GM10847 (cell line): Measurements from ENCODE around the gene MTCH2.

Source experiments
- POLR2A ChIP-seq: IDR thresholded peaks from 2 replicates; pipeline ENCODE4 v1.6.1; 2011; ENCODE audit not compliant: insufficient read length; ENCODE audit errors: extremely low read depth

Gene MTCH2

DNA sequence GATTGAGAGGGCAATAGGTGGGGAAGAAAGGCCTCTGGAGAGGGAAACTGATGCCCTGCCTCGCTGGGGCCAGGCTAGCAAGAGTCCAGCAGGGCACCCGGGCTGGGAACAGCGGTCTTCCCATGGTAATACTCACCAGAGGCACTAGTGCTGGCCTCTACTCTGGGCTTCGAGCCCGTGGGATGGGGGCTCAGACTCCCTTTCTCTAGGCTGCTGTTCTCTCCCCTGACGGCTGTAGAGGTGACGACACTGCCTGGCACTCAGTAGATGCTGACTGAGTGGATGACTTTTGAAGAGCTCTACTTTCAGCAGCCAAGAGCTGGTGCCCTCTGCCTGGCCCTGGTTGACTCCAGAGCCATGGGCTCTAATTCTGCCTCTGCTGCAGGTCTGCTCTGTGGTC lies 47.3 kb downstream of the MTCH2 start:
- TF ChIP-seq POLR2A = no peak

DNA sequence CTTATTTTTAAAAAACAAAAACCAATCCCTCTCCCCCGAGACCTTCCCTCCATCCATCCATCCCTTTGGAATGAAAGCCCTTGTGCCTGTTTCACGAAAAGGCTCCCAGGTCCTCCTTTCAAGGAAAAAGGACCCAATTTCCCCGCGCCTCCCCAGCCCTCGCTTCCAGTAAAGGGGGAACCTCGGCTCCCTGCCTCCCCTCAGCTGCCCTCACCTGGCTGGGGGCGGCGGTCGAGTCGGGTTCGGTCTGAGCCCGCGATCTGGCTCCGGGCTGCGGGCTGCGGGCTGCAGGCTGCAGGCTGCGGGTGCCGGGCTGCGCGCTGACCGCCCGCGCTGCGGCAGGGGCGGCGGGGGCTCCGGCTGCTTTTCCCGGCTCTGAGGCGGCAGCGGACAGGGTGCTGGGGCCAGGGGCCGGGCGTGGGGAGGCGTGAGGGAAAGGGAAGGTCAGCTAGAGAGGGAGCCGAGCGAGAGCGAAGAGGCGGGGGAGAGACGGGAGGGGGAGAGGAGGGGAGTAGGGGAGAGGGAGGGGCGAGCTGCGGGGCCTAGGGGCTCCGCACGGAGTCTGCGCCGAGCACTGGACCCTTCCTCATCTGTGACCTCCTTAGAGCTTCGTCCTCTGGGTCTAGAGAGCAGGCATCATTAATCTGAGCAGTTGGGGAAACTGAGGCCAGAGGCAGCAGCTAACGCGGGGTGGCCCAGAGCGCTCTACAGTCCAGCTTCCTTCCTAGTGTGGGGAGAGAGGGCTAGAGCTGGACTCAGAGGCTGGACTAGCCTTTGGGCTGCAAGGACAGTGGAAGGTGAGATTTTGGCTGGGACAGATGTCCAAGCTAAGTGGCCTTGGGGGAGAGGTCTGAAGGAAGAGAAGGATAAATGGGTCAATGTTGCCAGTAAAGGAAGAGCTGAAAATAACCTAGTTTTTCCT lies 48.2 kb downstream of the MTCH2 start, which contains the start of gene C1QTNF4:
Gene C1QTNF4 (minus strand): TSS at position 478 of the 922 bp plus-strand sequence. CDS start 3,601 bp downstream, outside the sequence.
- TF ChIP-seq POLR2A = no peak

DNA sequence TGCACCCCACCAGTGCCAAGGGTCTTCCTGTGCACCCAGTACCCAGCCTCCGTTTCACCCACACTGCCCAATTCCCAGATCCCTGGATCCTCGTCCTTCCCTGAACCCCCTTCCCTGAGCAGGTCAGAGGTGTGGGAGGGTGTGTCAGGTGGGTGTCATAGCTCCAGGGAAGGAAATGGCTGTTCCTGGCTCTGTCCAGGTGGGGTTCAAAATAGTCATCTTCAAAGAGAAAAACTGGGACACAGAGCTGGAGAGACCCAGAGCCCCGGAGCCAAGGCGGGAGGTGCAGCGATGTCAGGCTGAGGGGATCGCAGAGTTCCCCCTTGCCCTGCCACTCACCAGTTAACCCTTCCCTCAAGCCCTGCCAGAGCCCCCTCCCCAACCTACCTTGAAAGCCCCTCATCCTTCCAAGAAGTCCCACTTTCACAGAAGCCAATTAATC lies 48.8 kb downstream of the MTCH2 start:
- TF ChIP-seq POLR2A = no peak

DNA sequence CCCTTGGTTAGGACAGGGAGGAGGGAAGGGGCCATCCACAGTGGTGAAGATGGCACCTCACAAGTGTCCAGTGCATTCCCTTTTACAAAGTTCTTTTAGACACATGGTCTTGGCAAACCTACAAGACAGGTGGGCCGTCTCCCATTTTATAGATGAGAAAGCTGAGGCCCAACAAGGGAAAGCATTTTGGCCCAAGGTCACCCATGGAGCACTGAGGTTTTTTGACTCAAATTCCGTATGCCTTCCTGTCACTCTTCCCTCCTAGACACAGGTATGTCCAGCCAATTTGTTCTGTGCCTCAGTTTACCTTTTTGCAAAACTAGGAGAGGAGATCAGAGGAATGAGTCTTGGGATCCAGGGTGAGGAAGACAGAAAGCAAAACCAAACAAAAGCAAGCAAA lies 49.4 kb downstream of the MTCH2 start:
- TF ChIP-seq POLR2A = no peak

DNA sequence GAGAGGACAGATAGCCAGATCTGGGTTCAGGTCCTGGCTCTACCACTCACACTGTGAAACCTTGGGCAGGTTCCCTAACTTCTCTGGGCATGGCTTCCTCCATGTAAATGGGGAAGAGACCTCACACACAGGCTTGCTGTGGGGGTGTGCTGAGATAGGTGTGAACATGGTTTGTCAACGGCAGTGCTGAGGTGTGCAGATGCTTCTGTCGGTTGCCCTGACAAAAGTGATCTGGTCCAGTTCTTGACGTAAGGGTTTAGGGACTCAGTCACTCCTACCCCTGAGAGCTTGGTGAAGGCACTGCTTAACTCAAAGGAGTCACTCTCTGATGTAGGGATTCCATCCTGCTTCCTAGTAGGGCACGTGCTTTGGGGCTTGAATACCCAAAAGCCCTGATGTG lies 50.1 kb downstream of the MTCH2 start:
- TF ChIP-seq POLR2A = no peak

DNA sequence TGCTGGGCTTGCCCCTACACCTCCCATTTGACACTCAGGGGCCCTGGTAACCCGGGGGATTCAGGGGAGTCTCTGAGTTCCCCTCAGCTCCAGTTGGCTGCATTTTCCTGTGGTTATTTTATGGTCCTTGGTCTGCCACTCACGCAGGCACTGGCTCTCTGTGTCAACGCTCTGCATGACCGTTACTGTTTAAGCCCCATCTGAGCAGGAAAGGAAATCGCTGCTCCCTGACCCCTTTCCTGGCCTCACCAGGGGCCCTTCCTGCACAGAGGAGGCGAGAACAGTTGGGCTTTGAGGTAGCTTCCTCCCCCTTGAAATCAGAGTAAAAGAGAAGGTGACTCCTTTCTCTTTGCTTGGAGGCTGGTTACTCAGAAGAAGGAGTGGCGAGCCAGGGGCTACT lies 50.6 kb downstream of the MTCH2 start:
- no peak for TF ChIP-seq POLR2A

DNA sequence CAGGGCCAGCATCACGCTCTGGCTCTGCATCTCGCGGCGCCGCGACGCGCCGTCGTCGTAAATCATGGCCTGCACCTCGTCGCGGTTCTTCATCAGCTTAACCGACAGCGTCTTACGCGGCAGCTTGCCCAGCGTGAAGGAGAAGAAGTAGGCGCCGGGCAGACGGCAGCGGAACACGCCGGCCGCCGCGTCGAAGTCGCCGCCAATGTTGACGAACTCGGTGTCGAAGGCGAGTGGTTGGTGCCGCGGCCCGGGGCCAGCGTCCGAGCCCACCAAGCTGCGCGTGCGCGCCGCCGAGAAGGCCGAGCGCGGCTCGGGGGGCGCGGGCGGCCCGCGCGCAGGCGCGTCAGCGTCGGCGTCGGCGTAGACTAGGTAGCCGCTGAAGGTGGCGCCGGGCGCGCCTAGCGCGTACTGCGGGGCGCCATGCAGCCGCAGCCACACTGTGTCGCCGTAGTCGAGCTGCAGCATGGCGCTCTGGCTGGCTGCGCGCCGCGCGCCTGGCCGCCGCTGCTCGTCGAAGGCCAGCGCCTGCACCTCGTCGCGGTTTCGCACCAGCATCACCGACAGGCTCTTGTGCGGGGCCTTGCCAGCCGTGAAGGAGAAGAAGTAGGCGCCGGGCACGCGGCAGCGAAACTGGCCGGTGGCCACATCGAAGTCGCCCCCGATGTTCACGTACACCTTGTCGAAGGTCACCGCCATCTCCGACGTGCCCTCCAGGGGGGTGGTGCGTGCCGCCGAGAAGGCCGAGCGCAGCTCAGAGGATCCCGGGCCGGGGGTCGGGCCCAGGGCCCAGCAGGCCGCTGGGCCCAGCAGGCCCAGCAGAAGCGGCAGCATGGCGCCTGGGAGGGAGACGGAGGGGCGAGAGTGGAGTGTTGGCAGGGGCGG lies 52.1 kb downstream of the MTCH2 start:
- no peak for TF ChIP-seq POLR2A

DNA sequence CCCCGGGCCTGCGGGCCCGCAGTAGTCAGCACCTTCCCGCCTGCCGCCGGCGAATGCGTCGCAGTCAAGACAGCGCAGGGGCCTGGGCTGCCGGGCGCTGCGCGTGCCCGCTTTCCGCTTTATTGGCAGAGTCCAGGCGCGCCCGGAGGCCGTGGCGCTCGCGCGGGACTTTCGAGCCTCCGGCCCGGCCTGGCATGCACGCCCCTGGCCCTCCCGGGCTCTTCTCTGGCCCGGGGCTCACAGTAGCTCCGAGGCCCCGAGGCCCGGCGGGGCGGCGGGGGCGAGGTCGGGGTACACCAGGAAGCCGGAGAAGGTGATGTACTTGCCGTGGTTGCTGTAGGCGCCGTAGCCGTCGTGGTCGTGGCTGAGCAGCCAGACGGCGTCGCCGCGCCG lies 52.8 kb downstream of the MTCH2 start:
- no peak for TF ChIP-seq POLR2A

DNA sequence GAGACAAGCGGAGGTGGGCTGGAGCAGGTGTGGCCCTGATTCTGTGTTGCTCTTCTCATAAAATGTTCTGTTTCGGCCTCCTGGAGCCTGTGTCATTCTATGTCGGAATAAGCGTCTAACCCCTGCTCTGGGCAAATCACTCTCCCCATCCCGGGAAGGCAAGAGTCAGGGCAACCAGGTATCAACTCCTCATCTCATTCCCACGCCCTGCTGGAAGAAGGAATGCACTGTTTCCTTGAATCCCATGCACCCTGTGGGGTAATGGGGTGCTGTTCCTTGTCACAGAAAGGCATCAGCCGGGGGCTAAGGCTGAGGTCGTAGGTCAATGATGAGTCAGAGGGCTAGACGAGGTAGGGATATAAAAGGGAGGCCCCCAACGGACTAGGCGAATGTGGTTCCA lies 53.2 kb downstream of the MTCH2 start:
- no peak for TF ChIP-seq POLR2A

DNA sequence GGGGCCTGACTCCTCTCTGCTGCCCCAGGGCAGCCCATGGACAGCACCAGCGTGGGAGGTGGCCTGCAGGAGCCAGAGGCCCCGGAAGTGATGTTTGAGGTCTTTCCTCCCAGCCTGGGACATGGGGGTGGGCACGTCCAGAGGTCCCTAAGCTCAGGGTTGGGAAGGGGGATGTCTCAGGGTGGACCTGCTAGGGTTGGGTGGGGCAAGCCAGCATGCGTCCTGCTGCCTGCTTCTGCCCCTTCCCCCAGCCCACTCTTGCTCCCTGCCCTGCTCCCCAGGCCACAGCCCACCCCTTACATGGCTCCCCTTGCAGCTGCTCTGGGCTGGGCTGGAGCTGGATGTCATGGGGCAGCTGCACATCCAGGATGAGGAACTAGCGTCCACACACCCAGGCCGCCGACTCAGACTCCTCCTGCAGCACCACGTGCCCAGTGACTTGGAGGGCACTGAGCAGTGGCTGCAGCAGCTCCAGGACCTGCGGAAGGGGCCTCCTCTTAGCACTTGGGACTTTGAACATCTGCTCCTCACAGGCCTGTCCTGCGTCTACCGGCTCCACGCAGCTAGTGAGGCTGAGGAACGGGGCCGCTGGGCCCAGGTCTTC lies 54.5 kb downstream of the MTCH2 start:
- no peak for TF ChIP-seq POLR2A

DNA sequence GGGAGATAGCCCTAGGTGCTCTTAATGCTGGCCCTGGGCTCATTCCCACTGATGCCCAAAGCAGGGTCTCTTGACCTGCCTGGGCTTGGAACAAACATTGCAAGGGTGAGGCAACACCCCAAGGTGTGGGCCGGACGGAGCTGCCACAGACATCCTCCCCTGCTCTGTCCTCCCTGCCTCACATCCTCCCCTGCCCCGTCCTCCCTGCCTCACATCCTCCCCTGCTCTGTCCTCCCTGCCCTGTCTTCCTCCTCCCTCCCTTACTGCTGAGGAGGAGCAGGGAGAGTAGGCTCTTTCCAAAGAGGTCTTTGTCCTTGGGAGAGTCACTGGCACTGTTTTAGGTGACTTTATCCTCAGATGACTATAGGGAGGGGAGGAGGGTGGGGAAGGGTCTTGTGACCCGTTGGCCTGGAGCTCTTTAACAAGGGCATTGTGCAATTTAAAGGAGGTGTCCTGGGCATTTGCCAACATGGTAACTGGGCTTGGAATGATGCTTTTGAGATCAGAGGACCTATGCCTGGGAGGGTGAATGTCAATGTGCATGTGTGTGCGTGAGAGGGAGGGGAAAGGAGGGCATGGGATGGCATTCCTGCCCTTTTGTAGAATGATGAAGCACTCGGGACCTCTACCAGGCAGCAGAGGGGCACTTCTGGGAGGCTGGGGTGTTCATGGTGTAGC lies 55.2 kb downstream of the MTCH2 start:
- TF ChIP-seq POLR2A = no peak

DNA sequence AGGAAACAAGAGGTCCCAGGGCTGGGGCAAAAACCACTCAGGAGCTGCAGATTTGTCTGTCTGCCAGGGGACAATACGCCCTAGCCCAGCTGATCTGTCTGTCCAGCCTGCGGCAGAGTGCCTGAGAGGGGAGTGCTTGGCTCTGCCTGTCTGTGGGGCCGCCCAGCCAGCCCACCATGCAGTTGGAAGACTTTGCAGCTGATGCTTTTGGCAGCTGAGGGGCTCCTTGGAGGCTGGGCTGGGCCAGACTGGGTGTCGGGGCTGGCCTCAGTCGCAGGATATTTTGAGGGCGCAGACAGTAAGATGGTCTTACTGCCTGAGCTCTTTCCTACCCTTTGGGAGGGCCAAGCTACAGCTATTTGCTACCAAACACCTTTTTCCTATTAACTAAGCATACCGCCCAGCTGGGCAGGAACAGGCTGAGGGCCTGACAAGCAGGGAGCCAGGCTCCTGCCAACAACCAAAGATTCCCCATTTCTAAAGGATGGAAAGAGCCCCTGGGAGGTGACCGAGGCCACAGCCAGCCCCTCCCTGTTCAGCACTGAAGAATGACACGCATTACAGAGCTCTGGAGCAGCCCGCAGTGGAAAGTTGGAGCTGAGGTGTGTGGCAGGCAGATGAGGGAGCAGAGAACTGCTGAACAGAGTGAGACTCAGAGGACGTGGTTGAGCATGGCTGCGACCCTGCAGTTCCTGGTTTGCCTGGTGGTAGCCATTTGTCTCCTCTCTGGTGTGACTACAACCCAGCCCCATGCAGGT lies 56.1 kb downstream of the MTCH2 start, which contains the start of gene FAM180B:
Gene FAM180B (plus strand): TSS at position 581 of the 758 bp plus-strand sequence. CDS start 91 bp downstream, at position 672.
- TF ChIP-seq POLR2A = no peak

DNA sequence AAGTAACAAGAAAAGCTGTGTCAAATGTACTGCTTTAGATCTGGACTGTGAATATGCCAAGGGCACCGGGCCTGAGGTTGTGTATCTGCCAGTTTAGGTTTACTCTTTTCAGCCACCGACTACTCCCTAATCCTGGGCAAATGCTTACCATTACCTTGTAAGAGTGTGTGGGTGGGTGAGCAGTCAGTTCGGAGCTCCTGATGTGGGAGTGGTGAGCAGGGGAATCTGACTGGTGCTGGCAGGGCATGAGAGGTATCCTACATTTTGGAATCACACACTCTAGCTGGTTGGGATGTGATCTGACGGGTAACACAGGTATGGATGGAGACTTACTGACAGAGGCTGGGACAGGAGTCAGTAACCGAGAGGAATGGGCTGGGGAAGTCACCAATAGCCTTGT lies 58.5 kb downstream of the MTCH2 start:
- no peak for TF ChIP-seq POLR2A

DNA sequence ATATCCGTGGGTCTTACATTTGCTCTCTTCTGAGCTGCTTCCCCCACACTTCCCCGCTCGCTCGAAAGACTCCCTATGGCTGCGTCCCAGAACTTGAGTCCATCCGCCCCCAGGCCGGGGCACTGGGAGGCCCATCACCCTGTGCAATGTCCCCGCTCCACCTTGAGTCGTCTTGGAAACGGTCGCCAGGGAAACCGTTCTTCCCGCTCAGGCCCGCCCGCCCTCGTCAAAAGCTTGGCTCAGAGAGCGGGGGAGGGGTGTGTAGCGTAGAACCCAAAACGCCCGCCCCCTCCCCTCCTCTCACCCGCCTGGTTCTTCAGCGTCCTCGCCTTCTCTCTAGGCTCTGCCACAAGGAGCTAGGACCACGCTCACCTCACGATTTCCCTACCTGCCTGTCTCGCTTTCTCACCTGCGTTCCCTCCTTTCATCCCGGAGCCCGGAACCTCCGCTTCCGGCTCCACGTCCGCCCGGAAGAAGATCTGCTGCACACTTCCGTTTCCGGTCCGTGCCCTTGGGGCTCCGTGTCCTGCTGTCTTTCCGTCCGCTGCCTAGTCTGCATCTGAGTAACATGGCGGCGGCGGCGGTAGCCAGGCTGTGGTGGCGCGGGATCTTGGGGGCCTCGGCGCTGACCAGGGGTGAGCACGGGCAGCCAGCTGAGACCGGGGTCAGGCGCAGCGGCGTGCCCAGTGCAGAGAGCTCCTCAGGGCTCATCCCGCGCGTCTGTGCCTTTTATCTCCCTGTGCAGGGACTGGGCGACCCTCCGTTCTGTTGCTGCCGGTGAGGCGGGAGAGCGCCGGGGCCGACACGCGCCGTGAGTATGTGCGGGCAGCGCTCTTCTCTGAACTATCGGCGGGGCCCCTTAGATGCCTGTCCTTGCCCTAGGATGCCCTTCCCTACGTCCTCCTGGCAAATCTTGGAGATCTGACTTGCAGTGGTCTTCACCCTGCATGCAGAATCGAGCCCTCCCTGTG lies 63.5 kb downstream of the MTCH2 start, which contains the start of the genes KBTBD4 and NDUFS3:
Gene KBTBD4 (minus strand): TSS at position 447 of the 971 bp plus-strand sequence. CDS start 19 bp downstream, at position 428.
Gene NDUFS3 (plus strand): TSS at position 551 of the 971 bp plus-strand sequence. CDS start 18 bp downstream, at position 569.
- peak; percentile 92 for TF ChIP-seq POLR2A
